ENCODE results near the gene TBL1X. TPM values are rescaled to one million over a fixed set of nuclear protein-coding genes. Genes with fewer than 3 reads are reported as not detected.

The TBL1X gene
- total and polyA plus RNA-seq, 2 experiments from 2014 or later = 8.7 to 26.9 TPM

DNA sequence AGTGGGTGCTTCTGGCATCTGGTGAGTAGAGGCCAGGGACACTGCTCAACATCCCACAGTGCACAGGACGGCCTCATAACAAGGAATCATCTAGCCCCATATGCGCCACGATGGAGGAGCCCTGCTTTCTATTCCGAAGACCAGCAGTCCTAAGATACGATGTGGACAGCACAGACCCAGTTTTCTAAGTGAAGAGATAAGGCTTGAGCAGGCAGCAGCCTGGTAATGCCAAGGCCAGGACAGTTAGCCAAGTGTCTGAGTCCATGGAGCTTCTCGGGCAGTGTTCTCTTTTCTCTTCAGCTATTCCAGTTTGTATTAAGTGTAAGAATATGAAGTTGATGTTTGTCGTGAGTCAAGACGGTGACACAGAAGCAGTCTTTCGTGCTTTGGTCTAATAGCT, 112.7 kb downstream of the TBL1X start:
- Mint-ChIP-seq H3K36me3 (ENCODE audit: low read depth) (no peaks in the 10 kb centered on the region), H3K27ac (no peak overlapping the region), H3K27me3 (ENCODE audit: insufficient read depth, low read depth, poor library complexity) (no peaks in the 10 kb centered on the region), H3K9me3 (no peaks in the 10 kb centered on the region), H3K4me1 (peaks cover 46% of the 10 kb centered on the region), H3K4me3 (no peak overlapping the region)
- ATAC-seq (no peak), DNase-seq (ENCODE audit: low spot score) (no peak)
- Histone ChIP-seq H3K27ac (ENCODE audit: low read depth) (no peak overlapping the region), H3K9me2 (ENCODE audit: insufficient read depth) (no peaks in the 10 kb centered on the region), H3K36me3 (ENCODE audit: insufficient read depth) (no peaks in the 10 kb centered on the region), H3F3A (replicated peaks; ENCODE audit: low read depth) (no peaks in the 10 kb centered on the region), H4K20me1 (replicated peaks; ENCODE audit: insufficient read depth) (no peaks in the 10 kb centered on the region), H3K4me1 (ENCODE audit: insufficient read depth) (peaks cover 25% of the 10 kb centered on the region), H3K4me3 (no peak overlapping the region), H3K27me3 (ENCODE audit: insufficient read depth) (no peaks in the 10 kb centered on the region), H3K4me2 (no peak overlapping the region), H2AFZ (no peak overlapping the region), H3K79me2 (replicated peaks; ENCODE audit: insufficient read depth) (peaks cover 14% of the 10 kb centered on the region)
- TF ChIP-seq, protein P1, sequence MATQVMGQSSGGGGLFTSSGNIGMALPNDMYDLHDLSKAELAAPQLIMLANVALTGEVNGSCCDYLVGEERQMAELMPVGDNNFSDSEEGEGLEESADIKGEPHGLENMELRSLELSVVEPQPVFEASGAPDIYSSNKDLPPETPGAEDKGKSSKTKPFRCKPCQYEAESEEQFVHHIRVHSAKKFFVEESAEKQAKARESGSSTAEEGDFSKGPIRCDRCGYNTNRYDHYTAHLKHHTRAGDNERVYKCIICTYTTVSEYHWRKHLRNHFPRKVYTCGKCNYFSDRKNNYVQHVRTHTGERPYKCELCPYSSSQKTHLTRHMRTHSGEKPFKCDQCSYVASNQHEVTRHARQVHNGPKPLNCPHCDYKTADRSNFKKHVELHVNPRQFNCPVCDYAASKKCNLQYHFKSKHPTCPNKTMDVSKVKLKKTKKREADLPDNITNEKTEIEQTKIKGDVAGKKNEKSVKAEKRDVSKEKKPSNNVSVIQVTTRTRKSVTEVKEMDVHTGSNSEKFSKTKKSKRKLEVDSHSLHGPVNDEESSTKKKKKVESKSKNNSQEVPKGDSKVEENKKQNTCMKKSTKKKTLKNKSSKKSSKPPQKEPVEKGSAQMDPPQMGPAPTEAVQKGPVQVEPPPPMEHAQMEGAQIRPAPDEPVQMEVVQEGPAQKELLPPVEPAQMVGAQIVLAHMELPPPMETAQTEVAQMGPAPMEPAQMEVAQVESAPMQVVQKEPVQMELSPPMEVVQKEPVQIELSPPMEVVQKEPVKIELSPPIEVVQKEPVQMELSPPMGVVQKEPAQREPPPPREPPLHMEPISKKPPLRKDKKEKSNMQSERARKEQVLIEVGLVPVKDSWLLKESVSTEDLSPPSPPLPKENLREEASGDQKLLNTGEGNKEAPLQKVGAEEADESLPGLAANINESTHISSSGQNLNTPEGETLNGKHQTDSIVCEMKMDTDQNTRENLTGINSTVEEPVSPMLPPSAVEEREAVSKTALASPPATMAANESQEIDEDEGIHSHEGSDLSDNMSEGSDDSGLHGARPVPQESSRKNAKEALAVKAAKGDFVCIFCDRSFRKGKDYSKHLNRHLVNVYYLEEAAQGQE (IDR thresholded peaks at IDR 0.05; ENCODE audit: unreplicated experiment) = no peak

DNA sequence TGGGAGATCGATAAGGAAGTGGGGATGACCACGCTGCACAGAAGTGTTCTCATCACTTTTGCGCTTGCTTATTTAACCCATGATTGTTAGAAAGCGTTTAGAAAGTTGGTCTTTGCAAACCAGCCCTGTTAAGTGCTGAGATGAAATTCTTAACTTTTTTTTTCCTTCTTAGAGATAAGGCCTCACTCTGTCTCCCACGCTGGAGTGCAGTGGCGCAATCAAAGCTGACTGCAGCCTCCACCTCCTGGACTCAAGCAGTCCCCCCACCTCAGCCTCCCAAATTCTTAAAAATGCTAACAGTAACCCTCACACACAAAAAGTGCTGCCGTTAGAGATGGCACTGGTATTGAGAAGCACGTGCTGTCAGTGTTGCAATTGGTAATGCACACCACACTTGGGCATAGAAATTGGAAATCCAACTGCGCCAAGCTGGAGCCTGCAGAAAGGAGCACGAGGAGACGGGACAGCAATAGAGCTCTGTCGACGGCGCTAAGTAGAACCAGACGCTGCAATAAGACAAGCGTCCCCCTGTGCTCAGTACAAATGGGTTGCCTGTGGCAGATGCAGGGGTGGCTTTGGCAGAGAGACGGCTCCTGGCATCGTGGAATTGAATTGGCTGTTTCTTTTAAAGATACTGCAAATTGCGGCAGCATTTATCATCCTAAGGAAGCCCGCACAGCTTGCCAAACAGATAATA, 113.4 kb downstream of the TBL1X start:
- TF ChIP-seq CREB1 (CRISPR knock-in tag; IDR thresholded peaks at IDR 0.05; ENCODE audit: low read depth) = no peak
- TF ChIP-seq JUNB (IDR thresholded peaks at IDR 0.05; ENCODE audit: unreplicated experiment) = no peak

DNA sequence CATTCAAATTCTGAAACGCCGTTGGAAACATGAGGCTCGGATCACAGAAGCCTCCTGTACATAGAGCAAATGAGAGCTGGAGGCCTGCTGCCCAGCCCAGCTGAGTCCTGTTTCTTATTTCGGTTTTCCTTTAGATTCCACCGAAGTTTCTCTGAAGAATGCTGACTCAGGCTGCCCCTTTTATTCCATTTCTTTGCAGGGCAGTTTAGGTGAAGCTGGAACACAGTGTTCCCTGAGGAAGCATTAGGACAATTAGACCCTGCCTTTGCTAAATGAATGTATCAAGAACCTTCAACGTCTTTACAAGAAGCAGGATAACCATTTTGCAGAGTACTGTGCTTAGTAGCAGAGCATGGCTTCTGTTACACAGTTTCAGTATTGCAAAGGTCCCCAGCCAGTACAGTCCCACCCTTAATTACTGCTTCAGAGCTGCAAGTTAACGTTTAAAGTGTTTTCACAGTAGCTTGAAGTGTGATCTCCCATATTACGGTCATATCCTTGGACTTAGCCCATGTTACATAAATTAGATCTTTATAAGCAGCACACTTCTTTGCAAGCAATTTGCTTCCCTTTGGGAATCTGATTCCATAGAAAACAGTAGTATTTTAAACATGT, 117.0 kb downstream of the TBL1X start:
- no peak overlapping the region for H3K27ac Mint-ChIP-seq
- Histone ChIP-seq H4K20me1 (replicated peaks; ENCODE audit: insufficient read depth) (no peaks in the 10 kb centered on the region), H3K36me3 (ENCODE audit: insufficient read depth) (no peaks in the 10 kb centered on the region), H3K79me2 (replicated peaks; ENCODE audit: insufficient read depth) (no peaks in the 10 kb centered on the region; the same call in 1 of the 2 replicates), H3K4me3 (no peak overlapping the region), H3K4me2 (no peak overlapping the region), H3K4me1 (ENCODE audit: insufficient read depth) (peaks cover 24% of the 10 kb centered on the region), H3K27me3 (ENCODE audit: insufficient read depth) (no peaks in the 10 kb centered on the region), H3K27ac (ENCODE audit: low read depth) (no peak overlapping the region), H3K9me2 (ENCODE audit: insufficient read depth) (no peaks in the 10 kb centered on the region), H2AFZ (no peak overlapping the region), H3F3A (replicated peaks; ENCODE audit: low read depth) (no peaks in the 10 kb centered on the region)
- DNase-seq (ENCODE audit: low spot score) (no peak), ATAC-seq (no peak)
- H3K4me3 Mint-ChIP-seq = no peak overlapping the region
- H3K9me3 Mint-ChIP-seq = no peaks in the 10 kb centered on the region
- H3K36me3 Mint-ChIP-seq (ENCODE audit: low read depth) = peaks cover 3% of the 10 kb centered on the region; the same call in 1 of the 3 replicates
- H3K27me3 Mint-ChIP-seq (ENCODE audit: insufficient read depth, low read depth, poor library complexity) = no peaks in the 10 kb centered on the region
- peaks cover 46% of the 10 kb centered on the region for H3K4me1 Mint-ChIP-seq
- TF ChIP-seq POLR2AphosphoS5 (IDR thresholded peaks at IDR 0.05; ENCODE audit: low read depth) (no peak), STAT1 (IDR thresholded peaks at IDR 0.05; ENCODE audit: unreplicated experiment) (no peak)
- TF ChIP-seq, protein P2, sequence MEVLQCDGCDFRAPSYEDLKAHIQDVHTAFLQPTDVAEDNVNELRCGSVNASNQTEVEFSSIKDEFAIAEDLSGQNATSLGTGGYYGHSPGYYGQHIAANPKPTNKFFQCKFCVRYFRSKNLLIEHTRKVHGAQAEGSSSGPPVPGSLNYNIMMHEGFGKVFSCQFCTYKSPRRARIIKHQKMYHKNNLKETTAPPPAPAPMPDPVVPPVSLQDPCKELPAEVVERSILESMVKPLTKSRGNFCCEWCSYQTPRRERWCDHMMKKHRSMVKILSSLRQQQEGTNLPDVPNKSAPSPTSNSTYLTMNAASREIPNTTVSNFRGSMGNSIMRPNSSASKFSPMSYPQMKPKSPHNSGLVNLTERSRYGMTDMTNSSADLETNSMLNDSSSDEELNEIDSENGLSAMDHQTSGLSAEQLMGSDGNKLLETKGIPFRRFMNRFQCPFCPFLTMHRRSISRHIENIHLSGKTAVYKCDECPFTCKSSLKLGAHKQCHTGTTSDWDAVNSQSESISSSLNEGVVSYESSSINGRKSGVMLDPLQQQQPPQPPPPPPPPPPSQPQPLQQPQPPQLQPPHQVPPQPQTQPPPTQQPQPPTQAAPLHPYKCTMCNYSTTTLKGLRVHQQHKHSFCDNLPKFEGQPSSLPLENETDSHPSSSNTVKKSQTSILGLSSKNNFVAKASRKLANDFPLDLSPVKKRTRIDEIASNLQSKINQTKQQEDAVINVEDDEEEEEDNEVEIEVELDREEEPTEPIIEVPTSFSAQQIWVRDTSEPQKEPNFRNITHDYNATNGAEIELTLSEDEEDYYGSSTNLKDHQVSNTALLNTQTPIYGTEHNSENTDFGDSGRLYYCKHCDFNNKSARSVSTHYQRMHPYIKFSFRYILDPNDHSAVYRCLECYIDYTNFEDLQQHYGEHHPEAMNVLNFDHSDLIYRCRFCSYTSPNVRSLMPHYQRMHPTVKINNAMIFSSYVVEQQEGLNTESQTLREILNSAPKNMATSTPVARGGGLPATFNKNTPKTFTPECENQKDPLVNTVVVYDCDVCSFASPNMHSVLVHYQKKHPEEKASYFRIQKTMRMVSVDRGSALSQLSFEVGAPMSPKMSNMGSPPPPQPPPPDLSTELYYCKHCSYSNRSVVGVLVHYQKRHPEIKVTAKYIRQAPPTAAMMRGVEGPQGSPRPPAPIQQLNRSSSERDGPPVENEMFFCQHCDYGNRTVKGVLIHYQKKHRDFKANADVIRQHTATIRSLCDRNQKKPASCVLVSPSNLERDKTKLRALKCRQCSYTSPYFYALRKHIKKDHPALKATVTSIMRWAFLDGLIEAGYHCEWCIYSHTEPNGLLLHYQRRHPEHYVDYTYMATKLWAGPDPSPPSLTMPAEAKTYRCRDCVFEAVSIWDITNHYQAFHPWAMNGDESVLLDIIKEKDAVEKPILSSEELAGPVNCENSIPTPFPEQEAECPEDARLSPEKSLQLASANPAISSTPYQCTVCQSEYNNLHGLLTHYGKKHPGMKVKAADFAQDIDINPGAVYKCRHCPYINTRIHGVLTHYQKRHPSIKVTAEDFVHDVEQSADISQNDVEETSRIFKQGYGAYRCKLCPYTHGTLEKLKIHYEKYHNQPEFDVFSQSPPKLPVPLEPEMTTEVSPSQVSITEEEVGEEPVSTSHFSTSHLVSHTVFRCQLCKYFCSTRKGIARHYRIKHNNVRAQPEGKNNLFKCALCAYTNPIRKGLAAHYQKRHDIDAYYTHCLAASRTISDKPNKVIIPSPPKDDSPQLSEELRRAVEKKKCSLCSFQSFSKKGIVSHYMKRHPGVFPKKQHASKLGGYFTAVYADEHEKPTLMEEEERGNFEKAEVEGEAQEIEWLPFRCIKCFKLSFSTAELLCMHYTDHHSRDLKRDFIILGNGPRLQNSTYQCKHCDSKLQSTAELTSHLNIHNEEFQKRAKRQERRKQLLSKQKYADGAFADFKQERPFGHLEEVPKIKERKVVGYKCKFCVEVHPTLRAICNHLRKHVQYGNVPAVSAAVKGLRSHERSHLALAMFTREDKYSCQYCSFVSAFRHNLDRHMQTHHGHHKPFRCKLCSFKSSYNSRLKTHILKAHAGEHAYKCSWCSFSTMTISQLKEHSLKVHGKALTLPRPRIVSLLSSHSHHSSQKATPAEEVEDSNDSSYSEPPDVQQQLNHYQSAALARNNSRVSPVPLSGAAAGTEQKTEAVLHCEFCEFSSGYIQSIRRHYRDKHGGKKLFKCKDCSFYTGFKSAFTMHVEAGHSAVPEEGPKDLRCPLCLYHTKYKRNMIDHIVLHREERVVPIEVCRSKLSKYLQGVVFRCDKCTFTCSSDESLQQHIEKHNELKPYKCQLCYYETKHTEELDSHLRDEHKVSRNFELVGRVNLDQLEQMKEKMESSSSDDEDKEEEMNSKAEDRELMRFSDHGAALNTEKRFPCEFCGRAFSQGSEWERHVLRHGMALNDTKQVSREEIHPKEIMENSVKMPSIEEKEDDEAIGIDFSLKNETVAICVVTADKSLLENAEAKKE (CRISPR knock-in tag; IDR thresholded peaks at IDR 0.05) = no peak

More for the DNA sequence above, 113.4 kb downstream of the TBL1X start:
- peaks cover 21% of the 10 kb centered on the region for H3K4me1 ChIP-seq (ENCODE audit: insufficient read depth)
- H3K79me2 ChIP-seq (replicated peaks; ENCODE audit: insufficient read depth) = peaks cover 14% of the 10 kb centered on the region
- no peak overlapping the region for H3K27ac Mint-ChIP-seq
- no peaks in the 10 kb centered on the region for H3F3A ChIP-seq (replicated peaks; ENCODE audit: low read depth)
- no peaks in the 10 kb centered on the region for H4K20me1 ChIP-seq (replicated peaks; ENCODE audit: insufficient read depth)
- no peak overlapping the region for H2AFZ ChIP-seq
- no peaks in the 10 kb centered on the region for H3K36me3 ChIP-seq (ENCODE audit: insufficient read depth)
- H3K27ac ChIP-seq (ENCODE audit: low read depth) = no peak overlapping the region
- no peak overlapping the region for H3K4me2 ChIP-seq
- ATAC-seq = no peak
- H3K27me3 ChIP-seq (ENCODE audit: insufficient read depth) = no peaks in the 10 kb centered on the region
- H3K4me3 ChIP-seq = no peak overlapping the region
- H3K9me2 ChIP-seq (ENCODE audit: insufficient read depth) = no peaks in the 10 kb centered on the region
- no peak for DNase-seq (ENCODE audit: low spot score)
- H3K9me3 Mint-ChIP-seq = no peaks in the 10 kb centered on the region
- no peaks in the 10 kb centered on the region for H3K36me3 Mint-ChIP-seq (ENCODE audit: low read depth)
- no peak overlapping the region for H3K4me3 Mint-ChIP-seq
- no peaks in the 10 kb centered on the region for H3K27me3 Mint-ChIP-seq (ENCODE audit: insufficient read depth, low read depth, poor library complexity)
- peaks cover 50% of the 10 kb centered on the region for H3K4me1 Mint-ChIP-seq

Measured in GM23338 (cell line).